MCF 10A (cell line): ENCODE data around the gene RTN4IP1. TPM values are rescaled to one million over a fixed set of nuclear protein-coding genes. Genes with fewer than 3 reads are reported as not detected.

Experiments used
- BruUV-seq: library from RNA; stranded (reverse); fragments of 400-500 nt; replicated peaks from 2 replicates; lab custom pipeline; 2021; lab: Mats Ljungman, UMichigan
- CTCF ChIA-PET: fragments of 300-600 bp; sonication (Branson Sonifier 250); formaldehyde crosslinking; extraction: SDS; loops from one replicate; lab custom pipeline; 2021; ENCODE audit warnings: antibody characterized with exemption, inconsistent platforms; lab: Yijun Ruan, JAX
- POLR2A ChIA-PET: fragments of 300-600, 350-650 bp; sonication (Branson Sonifier 250); formaldehyde crosslinking; extraction: SDS; loops from one replicate; lab custom pipeline; 2020; ENCODE audit warnings: antibody characterized with exemption, inconsistent platforms; lab: Yijun Ruan, JAX
- DNase-seq: peaks from one replicate; pipeline ENCODE4 v3.0.0-alpha.2; 2018; ENCODE audit not compliant: unreplicated experiment
- H3K27ac Mint-ChIP-seq: one replicate; pipeline ENCODE4 v1.8.0; 2022; ENCODE audit warnings: mild to moderate bottlenecking, low read depth, mixed read lengths; ENCODE audit not compliant: unreplicated experiment
- H3K27me3 Mint-ChIP-seq: one replicate; pipeline ENCODE4 v1.8.0; 2022; ENCODE audit warnings: mixed read lengths; ENCODE audit not compliant: insufficient read depth, unreplicated experiment
- H3K36me3 Mint-ChIP-seq: one replicate; pipeline ENCODE4 v1.8.0; 2022; ENCODE audit warnings: mild to moderate bottlenecking, moderate library complexity, mixed read lengths; ENCODE audit not compliant: insufficient read depth, unreplicated experiment
- H3K4me1 Mint-ChIP-seq: one replicate; pipeline ENCODE4 v1.8.0; 2022; ENCODE audit warnings: mixed read lengths; ENCODE audit not compliant: insufficient read depth, unreplicated experiment
- H3K4me3 Mint-ChIP-seq: one replicate; pipeline ENCODE4 v1.8.0; 2022; ENCODE audit warnings: mild to moderate bottlenecking, moderate library complexity, mixed read lengths; ENCODE audit not compliant: unreplicated experiment
- H3K9me3 Mint-ChIP-seq: one replicate; pipeline ENCODE4 v1.8.0; 2022; ENCODE audit warnings: mixed read lengths; ENCODE audit not compliant: unreplicated experiment
- intact Hi-C: fragments of 100-400 bp; cut with micrococcal nuclease; formaldehyde crosslinking; loops from 2 replicates; pipeline ENCODE4 v1.14.1; 2022
- total RNA-seq: library from RNA; stranded (reverse); gene quantifications from 2 replicates; pipeline ENCODE4 v1.2.3, GENCODE V29; 2022
- TF ChIP-seq, protein P1 (sequence below): fragments of 200-600 bp; IDR thresholded peaks from one replicate; pipeline ENCODE4 v1.8.0; 2022; ENCODE audit warnings: antibody characterized with exemption, mild to moderate bottlenecking; ENCODE audit not compliant: unreplicated experiment

Gene RTN4IP1
- total RNA-seq, 1 experiment from 2014 or later = 6.5 TPM

DNA sequence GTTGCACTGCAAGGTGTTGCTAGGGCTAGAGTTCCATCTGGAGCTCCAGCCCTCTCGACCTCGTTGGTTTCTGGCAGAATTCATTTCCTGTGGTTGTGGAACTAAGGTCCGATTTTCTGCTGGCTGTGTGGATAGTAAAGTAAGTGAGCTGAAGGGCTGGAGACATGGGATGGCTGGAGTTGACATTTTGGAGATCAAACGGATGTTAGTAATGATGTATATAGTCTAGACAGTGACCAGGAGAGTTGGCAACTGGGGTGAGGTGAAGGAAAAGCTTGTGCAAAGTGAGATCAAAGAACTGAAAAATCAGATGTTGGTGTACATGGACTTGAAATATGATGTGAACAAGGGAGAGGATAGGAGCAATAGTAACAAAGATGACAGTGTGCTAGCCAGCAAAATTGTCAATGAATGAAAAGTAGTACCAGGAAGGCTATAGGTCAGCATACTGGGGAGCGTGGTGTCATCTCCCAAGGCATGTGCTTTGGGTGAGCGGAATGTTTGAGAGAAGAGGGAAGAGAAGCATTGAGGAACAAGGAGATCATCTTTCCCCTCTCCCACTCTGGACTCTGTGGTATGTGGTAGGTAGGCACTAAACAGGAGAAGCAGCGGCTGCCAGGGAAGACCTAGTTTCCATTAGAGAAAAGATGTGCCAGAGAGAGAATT, 7.9 kb upstream of the RTN4IP1 start:
- Mint-ChIP-seq H3K4me1 (peaks cover 8% of the 10 kb centered on the region), H3K36me3 (peaks cover 30% of the 10 kb centered on the region), H3K27ac (no peak overlapping the region), H3K9me3 (no peaks in the 10 kb centered on the region), H3K4me3 (no peak overlapping the region), H3K27me3 (no peaks in the 10 kb centered on the region)
- no peak for DNase-seq
- TF ChIP-seq, protein P1, sequence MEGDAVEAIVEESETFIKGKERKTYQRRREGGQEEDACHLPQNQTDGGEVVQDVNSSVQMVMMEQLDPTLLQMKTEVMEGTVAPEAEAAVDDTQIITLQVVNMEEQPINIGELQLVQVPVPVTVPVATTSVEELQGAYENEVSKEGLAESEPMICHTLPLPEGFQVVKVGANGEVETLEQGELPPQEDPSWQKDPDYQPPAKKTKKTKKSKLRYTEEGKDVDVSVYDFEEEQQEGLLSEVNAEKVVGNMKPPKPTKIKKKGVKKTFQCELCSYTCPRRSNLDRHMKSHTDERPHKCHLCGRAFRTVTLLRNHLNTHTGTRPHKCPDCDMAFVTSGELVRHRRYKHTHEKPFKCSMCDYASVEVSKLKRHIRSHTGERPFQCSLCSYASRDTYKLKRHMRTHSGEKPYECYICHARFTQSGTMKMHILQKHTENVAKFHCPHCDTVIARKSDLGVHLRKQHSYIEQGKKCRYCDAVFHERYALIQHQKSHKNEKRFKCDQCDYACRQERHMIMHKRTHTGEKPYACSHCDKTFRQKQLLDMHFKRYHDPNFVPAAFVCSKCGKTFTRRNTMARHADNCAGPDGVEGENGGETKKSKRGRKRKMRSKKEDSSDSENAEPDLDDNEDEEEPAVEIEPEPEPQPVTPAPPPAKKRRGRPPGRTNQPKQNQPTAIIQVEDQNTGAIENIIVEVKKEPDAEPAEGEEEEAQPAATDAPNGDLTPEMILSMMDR = no peak
- no TSS peak for BruUV-seq
- intact Hi-C loops = no loop called here
- ChIA-PET CTCF (interaction anchor here (0.6 to 1.5 kb wide), 6 partner anchors 21 to 276 kb away, joined by 3 to 5 read pairs (median 3); partner anchors contain the start of gene CRYBG1), POLR2A (no interaction called here)

DNA sequence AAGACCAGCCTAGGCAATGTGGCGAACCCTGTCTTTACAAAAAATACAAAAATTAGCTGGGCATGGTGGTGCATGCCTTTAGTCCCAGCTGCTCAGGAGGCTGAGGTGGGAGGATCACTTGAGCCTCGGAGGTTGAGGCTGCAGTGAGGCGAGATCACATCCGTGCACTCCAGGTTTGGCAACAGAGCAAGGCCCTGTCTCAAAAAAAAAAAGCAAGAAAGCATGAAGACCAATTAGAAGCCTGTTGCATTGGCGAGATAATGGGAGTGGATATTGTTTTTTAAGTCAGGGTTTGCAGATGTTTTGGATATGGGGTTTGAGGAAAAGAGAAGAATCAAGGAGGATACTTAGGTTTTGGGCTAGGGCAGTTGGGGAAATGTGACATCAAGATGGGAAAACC, 5.3 kb upstream of the RTN4IP1 start:
- Mint-ChIP-seq H3K4me1 (peaks cover 17% of the 10 kb centered on the region), H3K36me3 (peaks cover 20% of the 10 kb centered on the region)
- CTCF ChIA-PET = interaction anchor here (0.6 to 0.9 kb wide), 3 partner anchors 24 to 199 kb away, joined by 3 to 4 read pairs (median 3); no protein-coding TSS in a partner anchor

GRCh38 chr6:106631346-106631745, 2.0 kb upstream of the RTN4IP1 start:
- H3K27ac Mint-ChIP-seq = no peak overlapping the region
- no peak overlapping the region for H3K4me3 Mint-ChIP-seq
- peak; percentile 37 for DNase-seq
- no peaks in the 10 kb centered on the region for H3K27me3 Mint-ChIP-seq
- POLR2A ChIA-PET = no interaction called here
- intact Hi-C loops = no loop called here
- CTCF ChIA-PET = no interaction called here
- H3K4me1 Mint-ChIP-seq = peaks cover 22% of the 10 kb centered on the region
- peaks cover 14% of the 10 kb centered on the region for H3K36me3 Mint-ChIP-seq
- TF ChIP-seq, protein P1 = no peak
- H3K9me3 Mint-ChIP-seq = no peaks in the 10 kb centered on the region
- BruUV-seq = no TSS peak

More for the DNA sequence above, 5.3 kb upstream of the RTN4IP1 start:
- no peaks in the 10 kb centered on the region for H3K9me3 Mint-ChIP-seq
- BruUV-seq = no TSS peak
- POLR2A ChIA-PET = interaction anchor here (1.8 kb wide), 1 partner anchor 9 kb away, joined by 7 read pairs; no protein-coding TSS in a partner anchor
- TF ChIP-seq, protein P1 = no peak
- no peak overlapping the region for H3K4me3 Mint-ChIP-seq
- intact Hi-C loops = no loop called here
- DNase-seq = no peak
- H3K27ac Mint-ChIP-seq = no peak overlapping the region
- no peaks in the 10 kb centered on the region for H3K27me3 Mint-ChIP-seq

DNA sequence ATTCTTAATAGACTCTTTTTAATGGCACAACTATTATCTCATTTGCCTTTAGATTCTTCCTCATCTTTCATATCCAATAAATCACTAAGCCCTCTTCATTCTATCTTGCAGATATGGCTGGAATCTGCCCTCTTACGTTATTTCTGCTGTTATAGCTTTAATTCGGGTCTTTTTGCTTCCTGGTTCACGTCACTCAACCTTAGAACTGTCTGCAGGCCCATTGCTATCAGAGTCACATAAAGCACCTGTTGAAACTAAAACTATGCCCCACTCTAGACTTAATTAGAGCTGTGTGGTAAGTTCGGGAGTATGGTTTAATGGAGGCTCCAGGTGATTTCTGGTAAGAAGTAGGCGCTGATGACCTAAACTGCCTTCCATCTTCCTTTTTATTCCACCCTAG, 1.1 kb upstream of the RTN4IP1 start:
- DNase-seq = peak; percentile 2
- intact Hi-C loops = no loop called here
- Mint-ChIP-seq H3K4me3 (peak overlapping the region; percentile 97), H3K27me3 (no peaks in the 10 kb centered on the region), H3K4me1 (peaks cover 26% of the 10 kb centered on the region), H3K36me3 (peaks cover 11% of the 10 kb centered on the region), H3K27ac (peak overlapping the region; percentile 97), H3K9me3 (no peaks in the 10 kb centered on the region)
- TF ChIP-seq, protein P1 = no peak
- POLR2A ChIA-PET = interaction anchor here (0.6 to 2.8 kb wide), 15 partner anchors 8 to 349 kb away, joined by 3 to 13 read pairs (median 3); no protein-coding TSS in a partner anchor
- no TSS peak for BruUV-seq
- CTCF ChIA-PET = interaction anchor here (0.5 to 1.1 kb wide), 4 partner anchors 29 to 443 kb away, joined by 3 read pairs; no protein-coding TSS in a partner anchor
